HepG2 (cell line): Measurements from ENCODE around the gene DNAJC15.

Source experiments
- DNMT1 ChIP-seq: sonication (generic); formaldehyde crosslinking; IDR thresholded peaks from 2 replicates; pipeline ENCODE4 v1.5.1; 2020; ENCODE audit warnings: mild to moderate bottlenecking, missing genetic modification reagents
- FOXJ3 ChIP-seq: sonication (generic); formaldehyde crosslinking; IDR thresholded peaks from 2 replicates; pipeline ENCODE4 v1.4.0; 2020; ENCODE audit warnings: missing genetic modification reagents, mild to moderate bottlenecking, borderline replicate concordance
- HOXA7 ChIP-seq: sonication (generic); formaldehyde crosslinking; IDR thresholded peaks from 2 replicates; pipeline ENCODE4 v1.8.1; 2022; ENCODE audit warnings: mild to moderate bottlenecking, missing genetic modification reagents, moderate library complexity
- IKZF1 ChIP-seq: fragments of 450-650 bp; IDR thresholded peaks from 2 replicates; pipeline ENCODE4 v1.7.1; 2016
- JUNB ChIP-seq: sonication (generic); formaldehyde crosslinking; IDR thresholded peaks from 2 replicates; pipeline ENCODE4 v1.8.0; 2022; ENCODE audit warnings: missing genetic modification reagents, mild to moderate bottlenecking, borderline replicate concordance
- NCOR1 ChIP-seq: fragments of 200-600 bp; sonication (generic); IDR thresholded peaks from 2 replicates; pipeline ENCODE4 v1.7.0; 2017; ENCODE audit warnings: antibody characterized with exemption, low read length, borderline replicate concordance
- NFE2L2 ChIP-seq: fragments of 150-350 bp; IDR thresholded peaks from 2 replicates; pipeline ENCODE4 v1.6.1; 2014; ENCODE audit warnings: low read length
- POLR2AphosphoS5 ChIP-seq: IDR thresholded peaks from 2 replicates; pipeline ENCODE4 v1.6.1; 2012; ENCODE audit warnings: low read depth, low read length
- RXRA ChIP-seq: sonication (generic); formaldehyde crosslinking; IDR thresholded peaks from 2 replicates; pipeline ENCODE4 v1.5.1; 2020; ENCODE audit warnings: missing genetic modification reagents
- SMAD1 ChIP-seq: sonication (generic); formaldehyde crosslinking; IDR thresholded peaks from 2 replicates; pipeline ENCODE4 v1.4.0; 2020; ENCODE audit warnings: missing genetic modification reagents, low read depth, mild to moderate bottlenecking, borderline replicate concordance
- ZNF20 ChIP-seq: sonication (generic); formaldehyde crosslinking; IDR thresholded peaks from 2 replicates; pipeline ENCODE4 v1.4.0; 2020; ENCODE audit warnings: mild to moderate bottlenecking, moderate library complexity, missing genetic modification reagents
- TF ChIP-seq, protein P1 (sequence below): sonication (generic); formaldehyde crosslinking; IDR thresholded peaks from 2 replicates; pipeline ENCODE4 v1.8.0; 2022; ENCODE audit warnings: low read depth, missing genetic modification reagents

DNA sequence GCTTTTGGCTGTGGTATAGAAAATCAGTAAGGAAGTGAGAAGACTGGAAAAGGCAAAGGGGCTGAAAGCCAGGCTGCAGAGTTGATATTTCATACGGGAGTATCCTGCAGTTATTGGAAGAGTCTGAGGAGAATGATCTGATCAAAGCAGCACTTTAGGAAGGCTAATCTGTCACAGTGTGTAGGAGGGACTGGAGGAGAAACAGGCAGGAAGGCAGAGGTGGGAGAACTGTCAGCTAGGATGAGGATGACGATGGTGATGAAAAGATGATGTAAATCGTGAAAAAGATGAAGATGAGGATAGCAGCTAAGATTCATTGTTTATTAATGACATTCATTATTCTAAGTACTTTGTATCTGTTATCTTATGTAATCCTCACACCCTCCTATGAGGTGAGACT is 123.0 kb downstream of the DNAJC15 start:
- TF ChIP-seq JUNB = no peak
- no peak for TF ChIP-seq FOXJ3
- TF ChIP-seq HOXA7 = no peak
- TF ChIP-seq ZNF20 = no peak
- TF ChIP-seq POLR2AphosphoS5 = no peak
- no peak for TF ChIP-seq NFE2L2
- TF ChIP-seq SMAD1 (CRISPR knock-in tag) = no peak
- TF ChIP-seq, protein P1, sequence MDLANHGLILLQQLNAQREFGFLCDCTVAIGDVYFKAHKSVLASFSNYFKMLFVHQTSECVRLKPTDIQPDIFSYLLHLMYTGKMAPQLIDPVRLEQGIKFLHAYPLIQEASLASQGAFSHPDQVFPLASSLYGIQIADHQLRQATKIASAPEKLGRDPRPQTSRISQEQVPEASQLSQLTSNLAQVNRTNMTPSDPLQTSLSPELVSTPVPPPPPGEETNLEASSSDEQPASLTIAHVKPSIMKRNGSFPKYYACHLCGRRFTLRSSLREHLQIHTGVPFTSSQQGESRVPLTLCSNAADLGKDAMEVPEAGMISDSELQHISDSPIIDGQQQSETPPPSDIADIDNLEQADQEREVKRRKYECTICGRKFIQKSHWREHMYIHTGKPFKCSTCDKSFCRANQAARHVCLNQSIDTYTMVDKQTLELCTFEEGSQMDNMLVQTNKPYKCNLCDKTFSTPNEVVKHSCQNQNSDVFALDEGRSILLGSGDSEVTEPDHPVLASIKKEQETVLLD (CRISPR knock-in tag) = no peak
- no peak for TF ChIP-seq RXRA
- no peak for TF ChIP-seq IKZF1
- TF ChIP-seq DNMT1 (CRISPR knock-in tag) = no peak
- no peak for TF ChIP-seq NCOR1
